ENCODE results near the gene ANKRD42.

DNA sequence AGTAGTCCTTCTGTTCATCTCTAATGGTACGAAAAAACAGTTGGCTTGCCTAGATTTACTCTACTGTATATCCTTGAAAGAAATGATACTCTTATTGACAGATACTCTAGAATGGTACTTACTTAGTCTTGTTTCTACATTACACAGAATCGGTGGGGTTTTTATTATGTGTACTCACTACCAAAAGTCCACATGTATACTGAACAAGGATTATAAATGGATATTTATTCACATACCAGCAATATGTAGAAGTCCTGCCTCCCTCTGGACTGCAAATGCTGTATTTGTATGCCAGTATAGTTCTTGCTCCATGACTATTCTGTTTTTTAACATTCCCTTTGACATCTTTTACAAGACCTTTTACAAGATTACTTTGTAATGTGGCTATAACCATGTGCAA is 22.6 kb upstream of the ANKRD42 start:
- TF ChIP-seq, protein P1, sequence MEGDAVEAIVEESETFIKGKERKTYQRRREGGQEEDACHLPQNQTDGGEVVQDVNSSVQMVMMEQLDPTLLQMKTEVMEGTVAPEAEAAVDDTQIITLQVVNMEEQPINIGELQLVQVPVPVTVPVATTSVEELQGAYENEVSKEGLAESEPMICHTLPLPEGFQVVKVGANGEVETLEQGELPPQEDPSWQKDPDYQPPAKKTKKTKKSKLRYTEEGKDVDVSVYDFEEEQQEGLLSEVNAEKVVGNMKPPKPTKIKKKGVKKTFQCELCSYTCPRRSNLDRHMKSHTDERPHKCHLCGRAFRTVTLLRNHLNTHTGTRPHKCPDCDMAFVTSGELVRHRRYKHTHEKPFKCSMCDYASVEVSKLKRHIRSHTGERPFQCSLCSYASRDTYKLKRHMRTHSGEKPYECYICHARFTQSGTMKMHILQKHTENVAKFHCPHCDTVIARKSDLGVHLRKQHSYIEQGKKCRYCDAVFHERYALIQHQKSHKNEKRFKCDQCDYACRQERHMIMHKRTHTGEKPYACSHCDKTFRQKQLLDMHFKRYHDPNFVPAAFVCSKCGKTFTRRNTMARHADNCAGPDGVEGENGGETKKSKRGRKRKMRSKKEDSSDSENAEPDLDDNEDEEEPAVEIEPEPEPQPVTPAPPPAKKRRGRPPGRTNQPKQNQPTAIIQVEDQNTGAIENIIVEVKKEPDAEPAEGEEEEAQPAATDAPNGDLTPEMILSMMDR (IDR thresholded peaks at IDR 0.05) = no peak
- no peak for TF ChIP-seq POLR2A (IDR thresholded peaks at IDR 0.05)

Data from right lobe of liver (tissue), 4 donors.